HUES64 (cell line): ENCODE data around the gene CZIB. TPM values are rescaled to one million over a fixed set of nuclear protein-coding genes. Genes with fewer than 3 reads are reported as not detected.
A peak's percentile ranks its signal among the peaks of the same experiment; 100 is the strongest.

Experiments used
- H3K27ac ChIP-seq: 2 replicates; pipeline ENCODE4 v1.7.0; 2013; ENCODE audit warnings: low read depth, low read length, inconsistent platforms
- H3K27me3 ChIP-seq: 2 replicates; pipeline ENCODE4 v1.6.1; 2013; ENCODE audit warnings: mild to moderate bottlenecking, low read length; ENCODE audit not compliant: insufficient read depth
- H3K36me3 ChIP-seq: 2 replicates; pipeline ENCODE4 v1.6.1; 2013; ENCODE audit warnings: mild to moderate bottlenecking, low read length; ENCODE audit not compliant: insufficient read depth
- H3K4me1 ChIP-seq: 2 replicates; pipeline ENCODE4 v1.6.1; 2013; ENCODE audit warnings: mild to moderate bottlenecking, low read length, moderate library complexity; ENCODE audit not compliant: insufficient read depth
- H3K4me3 ChIP-seq: 2 replicates; pipeline ENCODE4 v1.5.1; 2013; ENCODE audit warnings: mild to moderate bottlenecking, low read length, moderate library complexity
- H3K9ac ChIP-seq: 2 replicates; pipeline ENCODE4 v1.6.1; 2013; ENCODE audit warnings: mild to moderate bottlenecking, low read depth, low read length
- H3K9me3 ChIP-seq: 2 replicates; pipeline ENCODE4 v1.6.1; 2013; ENCODE audit warnings: low read depth, low read length; ENCODE audit not compliant: insufficient read depth
- WGBS: fragments of 150-250, 120-280 bp; methylation state at CpG from one replicate; pipeline ENCODE4 v1.1.7; 2013; ENCODE audit warnings: missing lambda C conversion rate; 5-methylcytosine and 5-hydroxymethylcytosine counted together
- polyA plus RNA-seq, 2 experiments: library from polyadenylated mRNA; stranded (reverse); fragments of 50-300 nt; gene quantifications; one replicate each; pipeline ENCODE4 v1.2.3, GENCODE V29; 2013

CZIB gene
- polyA plus RNA-seq (2013, experiment 1 of 2), result 44.3 TPM
- 47.2 TPM for polyA plus RNA-seq (2013, experiment 2 of 2)

DNA sequence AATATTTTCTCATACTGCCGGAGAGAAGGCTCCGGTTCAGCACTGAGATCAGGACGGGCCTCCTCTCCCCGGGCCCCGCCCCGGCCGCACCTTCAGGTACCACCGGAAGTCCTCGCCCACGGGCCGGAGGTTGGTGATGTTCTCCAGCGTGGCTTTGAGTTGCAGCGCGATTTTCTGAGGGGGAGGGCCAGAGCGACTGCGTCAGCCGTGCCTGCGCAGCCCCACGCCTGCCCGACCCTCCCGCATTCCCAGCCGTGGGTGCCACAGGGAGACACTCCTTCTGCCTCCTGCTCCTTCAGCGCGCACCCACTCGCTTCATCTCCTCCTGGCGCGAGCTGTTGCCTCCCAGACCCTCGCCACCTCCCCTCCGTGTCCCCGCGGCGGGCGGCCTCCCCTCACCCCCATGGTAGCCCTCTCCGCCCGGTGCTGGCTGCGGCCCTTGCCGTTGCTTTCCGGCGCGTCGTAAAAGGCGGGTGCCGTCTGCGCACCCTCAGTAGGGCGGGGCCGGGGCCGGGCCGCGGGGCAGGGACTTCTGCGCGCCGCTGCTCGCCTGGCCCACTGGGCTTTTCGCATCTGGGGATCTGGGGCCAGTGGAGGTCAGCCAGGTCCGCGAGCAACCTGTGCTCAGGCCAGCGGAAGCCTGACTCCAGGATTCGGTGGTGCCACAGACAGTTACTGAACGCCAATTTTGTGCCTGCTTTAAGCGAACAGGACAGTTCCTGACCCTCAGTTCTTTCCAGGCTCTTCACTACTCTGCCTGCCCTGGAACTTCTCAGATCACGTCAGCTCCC, at the start of gene CZIB:
Gene CZIB (minus strand): TSS at position 464 of the 791 bp plus-strand sequence. CDS start 59 bp downstream, at position 405.
- H3K4me3 ChIP-seq, result peak within 1 kb of the TSS; percentile 95
- H3K27me3 ChIP-seq, result no peaks in the 10 kb centered on the region
- peak within 1 kb of the TSS; percentile 91 for H3K9ac ChIP-seq
- peaks cover 12% of the 10 kb centered on the region; the same call in 1 of the 2 replicates for H3K4me1 ChIP-seq
- peaks cover 30% of the 10 kb centered on the region for H3K36me3 ChIP-seq
- H3K27ac ChIP-seq, result peak within 1 kb of the TSS; percentile 94
- no peaks in the 10 kb centered on the region for H3K9me3 ChIP-seq
- 1% methylated on average over 61 of the region's 61 CpGs for WGBS

DNA sequence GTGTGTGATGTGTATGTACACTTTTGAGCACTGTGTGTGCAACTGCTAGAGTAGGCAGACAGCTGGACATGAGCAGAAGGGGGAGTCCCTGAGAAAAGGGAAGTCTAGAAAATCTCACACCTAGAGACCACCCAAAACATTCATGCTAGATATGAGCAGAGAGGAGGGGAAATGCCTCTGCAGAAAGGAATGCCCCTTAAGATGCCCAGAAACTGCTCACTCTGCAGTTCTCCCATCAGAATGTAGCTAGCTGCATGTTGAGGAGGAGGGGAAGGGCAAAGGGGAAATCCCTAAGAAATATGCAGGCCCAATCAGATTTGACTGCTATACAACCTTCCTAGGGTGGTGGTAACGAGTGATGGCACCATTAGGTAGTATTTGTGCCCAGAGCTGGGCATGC, 49.7 kb upstream of the CZIB start:
- H3K27me3 ChIP-seq, result no peaks in the 10 kb centered on the region
- H3K4me3 ChIP-seq, result no peak overlapping the region
- WGBS, result 100% methylated on average over 1 of the region's 1 CpG
- H3K27ac ChIP-seq, result no peak overlapping the region
- no peaks in the 10 kb centered on the region for H3K9me3 ChIP-seq
- no peaks in the 10 kb centered on the region for H3K4me1 ChIP-seq
- H3K9ac ChIP-seq, result no peak overlapping the region
- H3K36me3 ChIP-seq, result peaks cover 97% of the 10 kb centered on the region

DNA sequence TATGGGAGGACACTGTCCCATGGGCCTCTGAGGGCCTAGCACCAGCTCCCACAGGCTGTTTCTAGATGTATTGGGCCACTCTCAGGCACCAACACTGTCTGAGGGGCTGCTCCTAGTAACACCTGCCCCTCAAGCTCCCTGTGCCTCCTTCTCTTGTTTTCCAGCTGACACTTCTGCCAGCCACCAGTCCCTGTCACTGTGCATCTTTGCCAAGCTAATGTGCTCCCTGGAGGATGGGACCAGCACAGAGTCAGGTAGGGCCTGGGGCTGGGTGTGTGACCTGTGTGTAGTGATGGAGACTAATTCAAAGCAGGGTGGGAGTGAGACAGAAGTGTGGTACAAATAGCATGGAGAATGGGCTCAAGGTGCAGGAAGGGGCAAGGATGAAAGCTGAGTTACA, 47.3 kb upstream of the CZIB start:
- H3K27ac ChIP-seq, result no peak overlapping the region
- H3K4me3 ChIP-seq, result no peak overlapping the region
- no peaks in the 10 kb centered on the region for H3K4me1 ChIP-seq
- H3K36me3 ChIP-seq, result peaks cover 97% of the 10 kb centered on the region
- no peaks in the 10 kb centered on the region for H3K27me3 ChIP-seq
- no peaks in the 10 kb centered on the region for H3K9me3 ChIP-seq
- H3K9ac ChIP-seq, result no peak overlapping the region

DNA sequence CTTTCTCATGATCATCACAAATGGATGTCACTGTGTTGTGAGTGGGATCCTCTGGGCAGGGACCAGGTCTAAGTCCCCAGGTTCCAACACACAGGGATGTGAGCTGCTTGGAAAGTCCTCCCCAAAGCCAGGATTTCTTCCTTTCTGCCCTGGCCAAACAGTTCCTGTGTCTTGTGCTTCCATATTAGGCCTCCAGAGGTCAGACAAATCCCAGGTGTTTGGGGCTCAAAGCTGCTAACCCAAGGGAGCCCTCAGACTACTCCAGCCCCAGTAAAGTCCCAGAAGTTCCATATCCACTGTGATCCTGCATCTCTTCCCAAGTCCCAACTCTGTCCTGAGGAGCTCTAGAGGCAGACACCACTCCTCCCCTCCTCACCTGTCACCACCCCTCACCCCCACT, 45.6 kb upstream of the CZIB start:
- Histone ChIP-seq H3K27me3 (no peaks in the 10 kb centered on the region), H3K9me3 (no peaks in the 10 kb centered on the region), H3K4me3 (no peak overlapping the region), H3K36me3 (peaks cover 97% of the 10 kb centered on the region), H3K4me1 (no peaks in the 10 kb centered on the region), H3K27ac (no peak overlapping the region), H3K9ac (no peak overlapping the region)

DNA sequence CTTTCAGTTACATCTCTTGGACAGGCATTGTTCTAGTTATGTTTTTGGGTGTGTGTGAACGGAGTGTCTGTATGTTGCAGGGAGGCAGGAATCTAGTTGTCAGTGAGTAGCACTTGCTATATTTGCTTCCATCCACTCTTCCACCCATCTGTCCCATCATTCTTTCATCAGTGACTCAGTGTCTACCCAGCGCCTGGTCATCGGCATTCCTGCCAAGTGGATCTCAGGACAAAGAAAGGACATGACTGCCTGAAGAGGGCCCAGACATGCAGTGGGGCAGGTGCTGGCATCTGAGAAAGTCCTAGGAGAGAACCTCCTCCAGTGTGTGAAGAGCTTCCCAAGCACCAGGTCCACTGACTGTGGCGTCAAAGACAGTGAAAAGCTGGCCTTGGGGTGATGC, 45.1 kb upstream of the CZIB start:
- Histone ChIP-seq H3K9me3 (no peaks in the 10 kb centered on the region), H3K27me3 (no peaks in the 10 kb centered on the region), H3K4me1 (no peaks in the 10 kb centered on the region), H3K9ac (no peak overlapping the region), H3K36me3 (peaks cover 97% of the 10 kb centered on the region), H3K27ac (no peak overlapping the region), H3K4me3 (no peak overlapping the region)
- 100% methylated on average over 3 of the region's 4 CpGs for WGBS

DNA sequence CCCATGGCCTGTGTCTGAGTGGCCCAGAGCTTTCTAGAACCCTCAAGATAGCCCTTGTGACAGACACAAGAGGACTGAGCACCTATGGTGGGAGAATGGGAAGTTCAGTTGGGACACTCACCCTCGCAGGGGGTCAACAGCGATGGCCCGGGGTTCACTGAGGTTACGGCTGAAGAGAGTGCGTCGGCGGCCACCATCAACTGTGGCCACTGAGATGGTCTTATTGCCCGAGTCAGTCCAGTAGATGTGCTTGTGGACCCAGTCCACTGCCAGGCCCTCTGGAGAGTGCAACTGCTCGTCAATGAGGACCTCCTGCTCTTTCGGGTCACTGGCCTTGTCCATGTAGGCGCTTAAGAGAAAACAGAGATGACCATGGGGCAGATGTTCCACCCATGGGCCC, 43.6 kb upstream of the CZIB start:
- WGBS, result 95% methylated on average over 11 of the region's 11 CpGs
- H3K4me1 ChIP-seq, result no peaks in the 10 kb centered on the region
- no peaks in the 10 kb centered on the region for H3K9me3 ChIP-seq
- H3K9ac ChIP-seq, result no peak overlapping the region
- no peaks in the 10 kb centered on the region for H3K27me3 ChIP-seq
- no peak overlapping the region for H3K27ac ChIP-seq
- H3K36me3 ChIP-seq, result peaks cover 98% of the 10 kb centered on the region
- H3K4me3 ChIP-seq, result no peak overlapping the region

DNA sequence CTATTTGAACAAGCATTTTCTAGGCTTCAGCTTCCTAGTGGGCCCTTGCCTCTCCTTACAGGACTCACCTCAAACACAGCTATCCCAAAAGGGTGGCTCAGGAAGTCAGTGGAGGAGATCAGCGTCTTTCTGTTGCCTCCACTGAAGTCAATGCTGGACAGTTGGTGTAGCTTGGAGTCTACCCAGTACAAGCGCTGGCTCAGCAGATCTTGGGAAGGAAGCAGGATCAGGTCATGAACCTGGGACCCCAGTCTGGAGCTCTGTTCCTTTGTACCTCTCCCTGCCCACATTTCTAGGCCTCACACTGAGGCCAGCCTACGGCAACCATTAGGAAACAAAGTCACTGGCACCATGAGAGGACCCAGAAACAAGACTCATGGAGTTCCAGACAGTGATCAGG, 41.6 kb upstream of the CZIB start:
- Histone ChIP-seq H3K27me3 (no peaks in the 10 kb centered on the region), H3K4me3 (no peak overlapping the region), H3K9ac (no peak overlapping the region), H3K36me3 (peaks cover 100% of the 10 kb centered on the region), H3K9me3 (no peaks in the 10 kb centered on the region), H3K4me1 (no peaks in the 10 kb centered on the region), H3K27ac (no peak overlapping the region)
- WGBS, result 96% methylated on average over 3 of the region's 3 CpGs

DNA sequence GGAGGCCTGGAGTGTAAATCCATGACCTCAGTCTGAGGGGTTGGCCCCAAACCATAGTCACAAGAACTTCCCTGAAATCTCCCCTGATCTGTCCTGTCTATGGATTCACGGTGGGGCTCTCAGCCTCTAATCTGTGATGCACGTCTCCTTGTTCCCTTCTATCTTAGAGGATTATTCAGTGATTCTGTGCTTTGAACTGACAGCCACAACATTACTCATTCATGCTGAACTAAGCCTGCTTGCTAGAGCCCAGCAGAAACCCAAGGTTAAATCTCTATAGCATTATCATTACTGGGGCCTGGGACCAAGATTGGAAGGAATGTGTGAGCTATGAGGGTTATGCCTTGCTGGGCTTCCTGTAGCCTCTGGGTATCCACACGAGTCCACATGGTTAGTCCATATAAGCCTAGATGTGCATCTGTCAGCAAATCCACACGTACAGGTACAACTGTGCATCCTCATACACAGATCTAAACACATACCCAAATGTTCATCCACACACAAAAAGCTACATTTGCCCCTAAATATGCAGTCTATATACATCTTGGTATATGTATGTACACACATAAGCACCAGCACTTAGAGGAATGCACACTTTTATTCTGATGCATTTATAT, 40.3 kb upstream of the CZIB start:
- Histone ChIP-seq H3K4me1 (no peaks in the 10 kb centered on the region), H3K9me3 (no peaks in the 10 kb centered on the region), H3K27ac (no peak overlapping the region), H3K27me3 (no peaks in the 10 kb centered on the region), H3K36me3 (peaks cover 100% of the 10 kb centered on the region), H3K9ac (no peak overlapping the region), H3K4me3 (no peak overlapping the region)
- WGBS, result 92% methylated on average over 4 of the region's 4 CpGs

DNA sequence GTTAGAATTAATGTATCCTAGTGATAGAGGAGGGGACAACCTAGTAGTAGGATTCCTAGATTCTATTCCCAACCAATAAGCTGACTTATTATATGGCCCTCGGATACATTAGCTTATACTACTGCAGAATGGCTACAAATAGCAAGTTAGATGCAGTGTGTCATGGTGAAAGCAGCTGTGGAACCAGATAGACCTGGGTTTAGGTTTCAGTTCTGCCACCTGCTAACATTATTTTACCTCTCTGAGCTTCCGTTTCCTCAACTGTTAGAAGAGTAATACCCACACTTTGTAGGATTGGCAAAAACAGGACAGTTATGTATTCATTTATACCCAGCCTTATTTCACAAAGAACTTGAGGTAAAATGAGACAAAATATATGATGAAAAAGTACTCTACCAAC, 39.5 kb upstream of the CZIB start:
- no peaks in the 10 kb centered on the region for H3K4me1 ChIP-seq
- peaks cover 100% of the 10 kb centered on the region for H3K36me3 ChIP-seq
- no peak overlapping the region for H3K9ac ChIP-seq
- H3K9me3 ChIP-seq, result no peaks in the 10 kb centered on the region
- H3K27me3 ChIP-seq, result no peaks in the 10 kb centered on the region
- no peak overlapping the region for H3K4me3 ChIP-seq
- WGBS, result 94% methylated on average over 2 of the region's 2 CpGs
- no peak overlapping the region for H3K27ac ChIP-seq

DNA sequence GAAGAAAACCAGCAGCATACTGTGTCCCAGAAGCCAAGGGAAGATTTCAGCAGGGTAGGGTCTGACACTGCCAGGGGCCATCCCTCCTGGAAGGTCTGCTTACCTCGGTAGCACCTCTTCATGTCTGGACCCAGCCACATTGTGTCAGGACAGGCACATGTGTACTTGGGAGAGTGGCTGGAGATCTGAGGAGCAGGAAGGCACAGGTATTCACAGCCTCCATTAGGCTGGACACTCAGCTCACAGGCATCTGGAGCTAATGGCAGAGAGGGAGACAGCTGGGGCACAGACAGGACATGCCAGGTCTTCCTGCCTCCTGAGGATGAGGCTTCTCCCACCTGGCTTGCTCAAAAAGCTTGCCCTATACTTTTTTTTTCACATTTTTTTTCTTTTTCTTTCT, 37.8 kb upstream of the CZIB start:
- WGBS, result 91% methylated on average over 1 of the region's 1 CpG

DNA sequence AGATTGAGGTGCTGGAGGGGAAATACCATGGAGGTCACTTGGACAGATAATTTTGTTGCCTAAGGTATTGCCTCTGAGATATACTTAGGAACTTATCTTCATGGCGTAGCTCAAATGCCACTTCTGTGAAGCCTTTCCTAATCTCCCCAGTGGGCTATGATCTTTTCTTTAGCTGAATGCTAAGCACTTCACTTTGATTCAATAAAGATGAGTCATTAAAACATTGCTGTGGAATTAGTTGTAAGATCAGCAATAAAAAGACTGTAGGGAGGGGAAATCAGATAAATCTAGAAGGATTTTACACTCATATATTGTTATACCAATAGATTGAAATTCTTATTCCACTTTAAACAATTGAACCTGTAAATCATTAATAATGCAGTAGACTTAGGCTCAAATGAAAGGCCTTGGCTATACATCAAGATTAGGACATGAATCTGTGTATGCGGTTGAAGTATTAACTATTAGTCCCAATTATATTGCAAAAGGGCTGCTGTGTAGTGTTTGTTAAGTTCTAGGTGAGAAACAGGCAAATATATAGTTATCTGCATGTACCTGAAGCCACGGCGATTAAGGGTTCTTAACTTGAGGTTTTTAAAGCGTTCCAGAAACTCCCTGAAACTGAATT, 37.1 kb upstream of the CZIB start:
- WGBS, result 93% methylated on average over 5 of the region's 5 CpGs
- H3K27me3 ChIP-seq, result no peaks in the 10 kb centered on the region
- no peak overlapping the region for H3K27ac ChIP-seq
- no peaks in the 10 kb centered on the region for H3K4me1 ChIP-seq
- H3K36me3 ChIP-seq, result peaks cover 100% of the 10 kb centered on the region
- no peaks in the 10 kb centered on the region for H3K9me3 ChIP-seq
- no peak overlapping the region for H3K4me3 ChIP-seq
- H3K9ac ChIP-seq, result no peak overlapping the region

More for the DNA sequence above, 37.8 kb upstream of the CZIB start:
- H3K9ac ChIP-seq, result no peak overlapping the region
- peaks cover 100% of the 10 kb centered on the region for H3K36me3 ChIP-seq
- H3K27ac ChIP-seq, result no peak overlapping the region
- H3K4me1 ChIP-seq, result no peaks in the 10 kb centered on the region
- H3K4me3 ChIP-seq, result no peak overlapping the region
- no peaks in the 10 kb centered on the region for H3K27me3 ChIP-seq
- no peaks in the 10 kb centered on the region for H3K9me3 ChIP-seq
